CD4-positive, alpha-beta T cell treated with Interleukin-17A for 4 hours (primary cell): Measurements from ENCODE around the gene NR4A3.
"Not testable (repeated sequence)": the region's sequence is repeated elsewhere in the genome, so short reads cannot be mapped to it uniquely, and the experiment has no call there.

Experiments
- DNase-seq: peaks from one replicate; pipeline ENCODE4 v3.0.0-alpha.2; 2020; ENCODE audit warnings: mixed read lengths

NR4A3 gene

GRCh38 chr9:99835142-99835541 is 13.5 kb downstream of the NR4A3 start:
- DNase-seq: no peak

GRCh38 chr9:99835581-99835980 is 13.9 kb downstream of the NR4A3 start:
- no peak for DNase-seq

- no peak for DNase-seq
Observed at GRCh38 chr9:99840072-99840471, 18.4 kb downstream of the NR4A3 start.

- DNase-seq: no peak
Observed at GRCh38 chr9:99845063-99845462, 23.4 kb downstream of the NR4A3 start.

- DNase-seq: no peak
Observed at GRCh38 chr9:99848447-99848846, 26.8 kb downstream of the NR4A3 start.

GRCh38 chr9:99850736-99851499 is 29.2 kb downstream of the NR4A3 start:
- no peak for DNase-seq

- DNase-seq: peak; percentile 13
Observed at GRCh38 chr9:99851500-99851822, 29.8 kb downstream of the NR4A3 start.

- DNase-seq: no peak
Observed at GRCh38 chr9:99852617-99853016, 30.9 kb downstream of the NR4A3 start.

GRCh38 chr9:99855467-99856176 is 33.9 kb downstream of the NR4A3 start:
- no peak for DNase-seq

GRCh38 chr9:99857576-99857975 is 35.9 kb downstream of the NR4A3 start:
- DNase-seq: not testable (repeated sequence)

- no peak for DNase-seq
Observed at GRCh38 chr9:99858087-99858486, 36.4 kb downstream of the NR4A3 start.

GRCh38 chr9:99859243-99859980 is 37.7 kb downstream of the NR4A3 start:
- DNase-seq: no peak

- DNase-seq: no peak
Observed at GRCh38 chr9:99860266-99860665, 38.6 kb downstream of the NR4A3 start.

- no peak for DNase-seq
Observed at GRCh38 chr9:99863955-99864354, 42.3 kb downstream of the NR4A3 start.

- DNase-seq: no peak
Observed at GRCh38 chr9:99866398-99866797, 44.7 kb downstream of the NR4A3 start.

GRCh38 chr9:99867536-99867935 is 45.9 kb downstream of the NR4A3 start:
- DNase-seq: no peak

GRCh38 chr9:99867968-99868367 is 46.3 kb downstream of the NR4A3 start:
- DNase-seq: no peak

GRCh38 chr9:99868845-99869244 is 47.2 kb downstream of the NR4A3 start:
- DNase-seq: no peak

- DNase-seq: no peak
Observed at GRCh38 chr9:99870126-99870525, 48.4 kb downstream of the NR4A3 start.

GRCh38 chr9:99873531-99873930 is 51.8 kb downstream of the NR4A3 start:
- DNase-seq: no peak

GRCh38 chr9:99873943-99874584 is 52.4 kb downstream of the NR4A3 start:
- no peak for DNase-seq

- no peak for DNase-seq
Observed at GRCh38 chr9:99876190-99876589, 54.5 kb downstream of the NR4A3 start.

- no peak for DNase-seq
Observed at GRCh38 chr9:99878651-99879050, 57.0 kb downstream of the NR4A3 start.
